Ammon's horn (tissue), 1 donor: ENCODE measurements around the gene TBXA2R.

Experiments used
- DNase-seq: peaks from one replicate; pipeline ENCODE4 v3.0.0-alpha.2; 2016; ENCODE audit warnings: low spot score

The TBXA2R gene

DNA sequence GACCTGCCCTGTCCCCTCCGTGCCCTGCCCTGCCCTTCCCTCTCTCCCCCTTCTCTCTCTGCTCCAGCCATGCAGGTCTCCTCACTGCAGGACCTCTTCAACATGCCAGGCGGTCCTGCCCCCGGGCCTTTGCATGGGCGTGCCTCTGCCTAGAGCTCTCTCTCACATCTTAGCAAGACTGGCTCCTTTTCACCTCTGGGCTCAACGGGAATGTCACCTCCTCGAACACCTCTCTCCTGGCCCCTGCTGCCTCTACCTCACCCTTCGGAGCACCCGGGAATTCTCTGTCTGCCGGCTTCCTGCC, 54.9 kb downstream of the TBXA2R start:
- no peak for DNase-seq

DNA sequence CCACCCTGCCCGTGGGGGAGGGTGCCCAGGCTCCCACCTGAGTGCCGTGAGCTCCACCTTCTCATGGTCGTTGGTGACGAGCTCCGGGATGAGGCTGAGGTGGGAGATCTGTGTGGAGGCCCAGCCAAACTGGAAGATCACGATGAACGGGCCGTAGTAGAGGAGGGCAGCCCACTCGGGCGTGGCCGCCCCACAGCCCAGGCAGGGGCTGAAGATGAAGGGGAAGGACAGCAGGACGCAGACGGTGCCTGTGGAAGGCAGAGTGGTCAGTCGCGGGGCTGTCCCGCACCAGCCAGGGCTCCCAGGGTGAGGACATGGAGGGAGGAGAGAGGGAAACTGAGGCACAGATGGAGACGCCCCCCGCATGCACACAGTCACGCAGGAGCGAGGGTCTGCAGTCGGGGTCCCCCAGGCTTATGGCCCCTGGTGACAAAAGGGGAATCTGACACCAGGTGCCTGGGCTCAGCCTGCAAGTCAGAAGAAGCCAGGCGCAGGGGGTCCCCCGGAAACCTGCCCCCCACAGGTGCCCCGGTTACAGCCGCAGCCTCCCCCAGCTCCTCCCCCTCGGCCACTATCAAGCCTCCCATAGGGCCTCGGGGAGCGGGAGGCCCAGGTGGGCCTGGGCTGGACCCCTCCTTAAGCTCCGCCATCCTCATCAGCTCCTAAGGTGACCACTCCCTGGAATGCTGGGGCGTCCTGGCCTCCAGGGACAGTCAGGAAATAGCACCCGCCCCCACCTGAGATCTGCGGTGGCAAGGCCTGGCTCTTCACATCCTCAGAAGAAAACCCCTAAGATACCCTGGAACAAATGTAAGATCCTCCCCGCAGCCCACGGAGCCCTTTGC, 55.5 kb downstream of the TBXA2R start:
- DNase-seq = no peak

DNA sequence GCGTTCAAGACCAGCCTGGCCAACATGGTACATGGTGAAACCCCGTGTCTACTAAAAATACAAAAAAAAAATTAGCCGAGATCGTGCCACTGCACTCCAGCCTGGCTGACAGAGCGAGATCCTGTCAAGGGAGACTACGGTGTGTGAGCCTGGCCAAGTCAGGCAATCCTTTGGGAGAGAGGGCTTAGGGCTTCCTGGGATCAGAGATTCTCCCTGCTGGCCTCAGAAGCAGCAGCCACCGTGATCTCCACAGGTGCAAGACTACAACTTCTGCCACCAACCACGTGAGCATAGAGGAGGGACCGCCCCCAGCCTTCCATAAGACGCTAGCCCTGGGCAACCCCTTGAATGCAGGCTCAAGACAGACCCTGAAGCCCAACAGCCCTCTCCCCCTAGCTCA, 56.9 kb downstream of the TBXA2R start:
- DNase-seq = no peak

DNA sequence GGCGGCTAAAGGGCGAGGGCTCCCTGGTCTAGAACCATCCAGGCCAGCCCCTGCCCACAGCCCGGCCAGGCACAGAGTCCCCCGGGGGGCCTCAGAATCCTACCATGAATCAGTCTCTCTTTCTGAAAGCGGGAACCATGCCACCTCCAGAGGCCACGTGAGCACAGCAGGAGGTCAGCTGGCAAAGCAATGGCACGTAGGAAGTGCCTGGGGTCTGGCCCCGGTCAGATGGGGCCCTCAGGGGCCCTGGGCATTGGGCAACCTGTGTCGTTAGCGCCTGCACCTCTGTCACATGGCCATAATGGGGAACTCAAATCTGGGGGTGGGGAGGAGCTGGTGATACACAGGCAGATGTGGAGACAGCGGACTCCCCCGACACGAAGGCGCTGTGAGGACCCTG, 58.1 kb downstream of the TBXA2R start:
- peak; percentile 69 for DNase-seq

DNA sequence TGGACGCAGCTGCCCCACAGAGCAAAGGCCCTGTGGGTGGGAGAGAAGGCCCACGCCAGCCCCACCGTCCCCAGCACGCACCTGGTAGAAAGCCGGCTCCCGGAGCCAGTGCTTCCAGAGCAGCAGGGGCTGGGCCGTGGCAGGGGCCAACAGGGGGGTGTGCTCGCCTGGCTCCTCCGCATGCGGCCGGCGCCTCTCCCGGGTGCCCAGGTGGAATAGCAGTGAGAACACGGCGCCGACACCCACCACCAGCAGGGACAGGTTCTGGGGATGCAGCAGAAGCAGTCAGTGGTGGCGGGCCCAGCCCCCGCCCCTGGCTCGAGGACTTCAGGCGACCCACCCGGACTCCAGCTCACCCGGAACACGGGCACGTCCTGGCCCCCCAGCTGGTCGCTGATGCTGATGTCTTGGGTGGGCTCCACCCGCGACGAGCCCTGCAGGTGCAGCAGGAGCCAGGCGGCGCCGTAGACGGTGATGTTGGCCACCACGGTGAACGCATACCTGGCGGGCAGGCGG, 58.9 kb downstream of the TBXA2R start:
- DNase-seq = no peak

DNA sequence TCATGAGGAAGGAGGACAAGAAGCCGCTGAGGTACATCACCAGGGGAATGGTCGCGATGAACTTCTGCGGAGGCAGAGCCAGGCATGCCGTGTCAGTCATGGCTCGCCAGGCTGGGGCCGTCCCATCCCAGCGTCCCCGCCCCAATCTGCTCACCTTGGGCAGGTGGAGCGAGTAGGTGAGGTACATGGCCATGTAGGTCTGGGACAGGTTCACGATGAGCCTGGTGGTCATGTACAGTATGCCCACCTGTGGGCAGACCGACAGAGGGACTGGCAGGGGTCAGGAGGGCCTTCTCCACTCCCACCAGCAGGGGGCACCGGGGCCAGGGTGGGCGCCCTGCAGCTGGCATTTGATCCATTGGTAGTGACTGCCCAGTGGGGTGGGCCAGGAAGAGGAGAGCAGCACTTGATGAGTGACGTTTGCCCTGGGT, 59.4 kb downstream of the TBXA2R start:
- DNase-seq = no peak

DNA sequence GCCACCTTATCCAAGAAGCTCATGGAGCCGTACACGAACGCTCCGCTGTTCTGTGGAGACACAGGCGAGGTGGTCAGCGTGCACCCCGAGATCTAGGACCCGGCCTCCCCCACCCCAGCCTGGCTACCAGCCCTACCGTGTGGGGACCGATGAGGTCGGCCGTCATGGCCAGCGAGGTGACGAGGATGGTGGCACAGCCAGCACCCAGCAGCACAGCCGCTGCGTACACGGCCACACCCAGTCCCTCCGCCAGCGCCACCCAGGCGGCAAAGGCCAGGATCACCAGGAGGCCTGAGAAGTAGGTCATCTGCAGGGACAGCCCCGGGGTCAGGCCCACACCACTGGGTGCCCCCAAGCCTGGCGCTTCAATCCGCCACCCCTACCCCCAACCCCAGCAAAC, 60.6 kb downstream of the TBXA2R start:
- no peak for DNase-seq

DNA sequence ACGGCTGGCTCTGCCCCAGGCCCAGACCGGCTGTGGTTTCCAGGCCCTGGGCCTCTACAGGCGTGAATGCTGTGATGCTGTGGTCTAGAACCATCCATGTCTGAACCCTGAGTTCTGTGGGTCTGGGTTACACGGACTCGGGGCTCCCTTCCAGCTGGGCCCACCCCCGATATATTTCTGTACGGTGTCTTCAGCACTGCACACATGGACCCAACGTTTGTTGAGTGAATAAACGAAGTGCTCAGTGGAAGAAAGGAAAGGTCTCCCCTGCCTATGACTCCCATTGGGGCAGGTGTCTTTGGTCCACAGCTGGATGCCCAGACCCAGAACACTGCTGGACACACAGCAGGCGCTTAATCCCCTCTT, 61.0 kb downstream of the TBXA2R start:
- DNase-seq = no peak

DNA sequence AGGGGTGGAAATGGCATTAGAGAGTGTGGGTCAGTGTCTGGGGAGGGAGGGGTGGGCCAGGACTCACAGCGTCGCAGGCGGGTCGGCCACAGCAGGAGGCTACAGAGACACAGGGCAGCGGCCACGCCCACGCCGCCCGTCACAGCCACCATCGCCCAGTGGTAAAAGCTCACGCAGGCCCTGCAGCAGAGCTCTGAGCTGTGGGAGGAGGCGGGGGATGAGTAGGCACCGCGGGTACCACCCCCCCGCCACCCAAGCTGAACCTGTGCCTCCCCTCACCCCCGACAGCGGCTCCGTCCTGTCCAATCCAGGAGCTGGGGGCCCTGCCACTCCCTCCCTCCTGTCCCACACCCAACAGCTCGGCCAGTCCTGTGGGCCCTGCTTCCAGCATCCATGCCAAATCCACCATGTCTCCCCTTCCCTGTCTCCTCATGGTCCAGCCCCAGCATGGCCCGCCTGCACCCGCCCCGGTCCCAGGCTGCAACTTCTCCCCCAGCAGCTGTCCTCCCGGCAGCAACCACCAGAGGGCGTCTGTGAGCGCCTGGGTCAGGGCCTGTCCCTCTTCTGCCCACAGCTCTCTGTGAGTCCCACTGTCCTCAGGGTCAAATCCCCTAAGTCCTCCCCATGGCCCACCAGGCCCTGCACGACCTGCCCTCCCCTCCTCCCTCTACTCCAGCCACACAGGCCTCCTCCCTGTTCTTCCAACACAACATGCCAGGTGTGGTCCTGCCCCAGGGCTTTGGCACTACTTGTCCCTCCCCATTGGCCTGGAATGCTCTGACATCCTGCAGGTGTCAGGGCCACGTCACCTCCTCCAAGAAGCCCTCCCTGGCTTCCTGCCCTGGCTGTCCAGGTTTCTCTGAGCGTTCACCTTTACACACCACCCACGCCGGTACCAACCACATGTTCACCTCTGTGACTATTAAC, 61.7 kb downstream of the TBXA2R start:
- peak; percentile 89 for DNase-seq
